Smooth muscle cell (in vitro differentiated cells): ENCODE measurements around the gene REEP3. TPM values are rescaled to one million over a fixed set of nuclear protein-coding genes. Genes with fewer than 3 reads are reported as not detected.

Experiments used
- DNase-seq: peaks from one replicate; lab custom pipeline; 2025; ENCODE audit not compliant: unreplicated experiment; lab: John Stamatoyannopoulos, UW
- H2AFZ ChIP-seq: fragments of 200-600 bp; sonication (generic); 2 replicates; pipeline ENCODE4 v1.6.0; 2016; ENCODE audit warnings: antibody characterized with exemption, low read depth, mild to moderate bottlenecking
- H3F3A ChIP-seq: fragments of 200-600 bp; sonication (generic); 2 replicates; pipeline ENCODE4 v1.6.0; 2017; ENCODE audit warnings: antibody characterized with exemption, low read depth
- H3K27ac ChIP-seq: fragments of 200-600 bp; sonication (generic); 2 replicates; pipeline ENCODE4 v1.5.1; 2016; ENCODE audit warnings: low read depth, mild to moderate bottlenecking
- H3K27me3 ChIP-seq: fragments of 200-600 bp; sonication (generic); 2 replicates; pipeline ENCODE4 v1.6.1; 2016; ENCODE audit warnings: low read depth, mild to moderate bottlenecking
- H3K36me3 ChIP-seq: fragments of 200-600 bp; sonication (generic); 2 replicates; pipeline ENCODE4 v1.5.1; 2016; ENCODE audit warnings: low read depth
- H3K4me1 ChIP-seq: fragments of 200-600 bp; sonication (generic); 2 replicates; pipeline ENCODE4 v1.5.1; 2016; ENCODE audit warnings: low read depth
- H3K4me2 ChIP-seq: fragments of 200-600 bp; sonication (generic); 2 replicates; pipeline ENCODE4 v1.6.0; 2016; ENCODE audit warnings: mild to moderate bottlenecking
- H3K4me3 ChIP-seq: fragments of 200-600 bp; sonication (generic); 2 replicates; pipeline ENCODE4 v1.5.1; 2016; ENCODE audit warnings: mild to moderate bottlenecking
- H3K79me2 ChIP-seq: fragments of 200-600 bp; sonication (generic); 2 replicates; pipeline ENCODE4 v1.6.0; 2016; ENCODE audit warnings: low read depth, mild to moderate bottlenecking
- H3K9ac ChIP-seq: fragments of 200-600 bp; sonication (generic); 2 replicates; pipeline ENCODE4 v1.6.0; 2016; ENCODE audit warnings: low read depth
- H3K9me3 ChIP-seq: fragments of 200-600 bp; sonication (generic); replicated peaks from 2 replicates; pipeline ENCODE4 v1.5.1; 2016; ENCODE audit warnings: low read depth
- H4K20me1 ChIP-seq: fragments of 200-600 bp; sonication (generic); 2 replicates; pipeline ENCODE4 v1.6.0; 2016; ENCODE audit warnings: low read depth
- WGBS: methylation state at CpG from one replicate; pipeline ENCODE4 v1.1.7; 2016; ENCODE audit warnings: low lambda C conversion rate; 5-methylcytosine and 5-hydroxymethylcytosine counted together
- polyA plus RNA-seq: library from polyadenylated mRNA; unstranded; fragments of >200 nt; fragmentation: Nextera tagmentation; extraction: Ambion mirVana; gene quantifications from 2 replicates; pipeline ENCODE4 v1.2.1, GENCODE V29; 2016
- total RNA-seq: library from RNA; depleted of rRNA; stranded (reverse); fragments of >200 nt; gene quantifications from 2 replicates; pipeline ENCODE4 v1.2.3, GENCODE V29; 2014
- TF ChIP-seq, protein P1 (sequence below): fragments of 200-600 bp; sonication (generic); IDR thresholded peaks from 2 replicates; pipeline ENCODE4 v1.5.1; 2017; ENCODE audit warnings: borderline replicate concordance, mild to moderate bottlenecking, antibody characterized with exemption; ENCODE audit not compliant: insufficient read depth, poor library complexity, severe bottlenecking

Gene REEP3
- total and polyA plus RNA-seq, 2 experiments from 2014 or later = 42.3 to 80.4 TPM

- H3K4me2 ChIP-seq = peak overlapping the region; percentile 93
- H3K79me2 ChIP-seq = no peaks in the 10 kb centered on the region
- no peaks in the 10 kb centered on the region for H3K9me3 ChIP-seq
- no peaks in the 10 kb centered on the region for H4K20me1 ChIP-seq
- H3K27ac ChIP-seq = peak overlapping the region; percentile 99
- TF ChIP-seq, protein P1, sequence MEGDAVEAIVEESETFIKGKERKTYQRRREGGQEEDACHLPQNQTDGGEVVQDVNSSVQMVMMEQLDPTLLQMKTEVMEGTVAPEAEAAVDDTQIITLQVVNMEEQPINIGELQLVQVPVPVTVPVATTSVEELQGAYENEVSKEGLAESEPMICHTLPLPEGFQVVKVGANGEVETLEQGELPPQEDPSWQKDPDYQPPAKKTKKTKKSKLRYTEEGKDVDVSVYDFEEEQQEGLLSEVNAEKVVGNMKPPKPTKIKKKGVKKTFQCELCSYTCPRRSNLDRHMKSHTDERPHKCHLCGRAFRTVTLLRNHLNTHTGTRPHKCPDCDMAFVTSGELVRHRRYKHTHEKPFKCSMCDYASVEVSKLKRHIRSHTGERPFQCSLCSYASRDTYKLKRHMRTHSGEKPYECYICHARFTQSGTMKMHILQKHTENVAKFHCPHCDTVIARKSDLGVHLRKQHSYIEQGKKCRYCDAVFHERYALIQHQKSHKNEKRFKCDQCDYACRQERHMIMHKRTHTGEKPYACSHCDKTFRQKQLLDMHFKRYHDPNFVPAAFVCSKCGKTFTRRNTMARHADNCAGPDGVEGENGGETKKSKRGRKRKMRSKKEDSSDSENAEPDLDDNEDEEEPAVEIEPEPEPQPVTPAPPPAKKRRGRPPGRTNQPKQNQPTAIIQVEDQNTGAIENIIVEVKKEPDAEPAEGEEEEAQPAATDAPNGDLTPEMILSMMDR = no peak
- WGBS = 31% methylated on average over 19 of the region's 19 CpGs
- no peak for DNase-seq
- peak overlapping the region; percentile 96 for H3K9ac ChIP-seq
- H3F3A ChIP-seq = peaks cover 15% of the 10 kb centered on the region
- H3K4me1 ChIP-seq = peaks cover 20% of the 10 kb centered on the region
- no peaks in the 10 kb centered on the region for H3K36me3 ChIP-seq
- peak overlapping the region; percentile 46 for H2AFZ ChIP-seq
- no peaks in the 10 kb centered on the region for H3K27me3 ChIP-seq
- peak overlapping the region; percentile 58 for H3K4me3 ChIP-seq
Observed at GRCh38 chr10:63630931-63631680, 109.9 kb downstream of the REEP3 start.

GRCh38 chr10:63631991-63632390 is 110.8 kb downstream of the REEP3 start:
- TF ChIP-seq, protein P1 = no peak
- Histone ChIP-seq H3K9me3 (no peaks in the 10 kb centered on the region), H3K9ac (peak overlapping the region; percentile 96), H2AFZ (no peak overlapping the region), H3K4me1 (peaks cover 20% of the 10 kb centered on the region), H3F3A (peaks cover 15% of the 10 kb centered on the region), H4K20me1 (no peaks in the 10 kb centered on the region), H3K36me3 (no peaks in the 10 kb centered on the region), H3K4me3 (no peak overlapping the region), H3K27me3 (no peaks in the 10 kb centered on the region), H3K27ac (peak overlapping the region; percentile 99), H3K79me2 (no peaks in the 10 kb centered on the region), H3K4me2 (peak overlapping the region; percentile 93)
- 61% methylated on average over 3 of the region's 3 CpGs for WGBS
- DNase-seq = no peak

DNA sequence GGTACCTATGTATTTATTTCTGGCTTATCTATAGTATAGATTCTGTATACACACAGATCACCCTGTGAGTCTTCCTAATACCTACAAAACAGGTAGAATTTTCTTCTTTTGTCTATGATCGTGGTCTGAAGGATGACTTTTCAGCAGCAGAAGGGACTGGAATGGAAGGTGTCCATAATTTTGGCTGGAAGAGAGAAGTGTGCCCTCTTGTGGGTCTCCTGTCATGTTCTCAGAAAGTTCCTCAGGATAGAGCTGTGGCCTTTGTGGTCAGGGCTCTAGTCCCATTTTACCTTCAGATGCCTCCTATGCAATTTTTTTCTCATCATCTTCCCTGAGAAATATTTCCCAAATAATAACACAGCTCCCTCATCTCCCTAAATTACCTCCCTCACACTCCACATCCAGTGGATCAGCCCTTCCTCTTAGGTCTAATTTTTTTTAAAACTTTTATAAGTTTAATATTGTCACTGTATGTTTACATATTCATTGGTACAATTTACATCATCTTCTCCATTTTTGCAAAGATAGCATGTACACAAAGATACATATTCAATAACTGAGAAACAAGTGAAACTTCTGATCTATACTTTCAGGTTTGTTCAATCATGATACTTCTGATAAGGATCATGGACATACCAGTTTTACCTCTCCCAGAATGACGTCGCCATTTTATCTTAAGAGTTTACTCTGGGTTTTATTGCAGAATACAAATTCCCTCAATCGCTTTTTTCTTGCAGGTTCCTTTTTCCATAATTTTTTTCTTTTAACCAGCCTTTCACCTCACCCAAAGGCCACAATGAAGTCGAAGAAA is 112.7 kb downstream of the REEP3 start:
- Histone ChIP-seq H4K20me1 (no peaks in the 10 kb centered on the region), H3K79me2 (no peaks in the 10 kb centered on the region), H3K9ac (no peak overlapping the region), H3K9me3 (no peaks in the 10 kb centered on the region), H2AFZ (no peak overlapping the region), H3K36me3 (no peaks in the 10 kb centered on the region), H3K27ac (no peak overlapping the region), H3K4me3 (no peak overlapping the region), H3K4me2 (no peak overlapping the region), H3F3A (peaks cover 14% of the 10 kb centered on the region), H3K27me3 (no peaks in the 10 kb centered on the region), H3K4me1 (peaks cover 9% of the 10 kb centered on the region)
- TF ChIP-seq, protein P1 = peak; percentile 40
- no peak for DNase-seq
- WGBS = 76% methylated on average over 5 of the region's 5 CpGs
